HL-60/S4 treated with phorbol 12-myristate 13-acetate at 8.2 ng/mL for 4 days and 3 days (cell line): ENCODE data around the gene PRR14L.
"Not testable (repeated sequence)": the region's sequence is repeated elsewhere in the genome, so short reads cannot be mapped to it uniquely, and the experiment has no call there.

Source experiments
- in situ Hi-C: fragments of 300-500 bp; cut with MboI; formaldehyde crosslinking; loops from 2 replicates; pipeline ENCODE4 v1.15.0; 2022; ENCODE audit warnings: low sequenced_read_pairs

Gene PRR14L

GRCh38 chr22:31683181-31684105 is 66.5 kb downstream of the PRR14L start:
- in situ Hi-C loops: no loop called here

GRCh38 chr22:31682751-31683150 is 67.2 kb downstream of the PRR14L start:
- in situ Hi-C loops: no loop called here

- in situ Hi-C loops: no loop called here
These were observed 68.3 kb downstream of the PRR14L start for GRCh38 chr22:31681349-31682345.

GRCh38 chr22:31680861-31681341 is 69.0 kb downstream of the PRR14L start:
- in situ Hi-C loops: no loop called here

GRCh38 chr22:31678748-31679147 is 71.2 kb downstream of the PRR14L start:
- in situ Hi-C loops: no loop called here

- in situ Hi-C loops: no loop called here
These were observed 73.2 kb downstream of the PRR14L start for GRCh38 chr22:31676700-31677099.

- in situ Hi-C loops: not testable (repeated sequence)
These were observed 75.7 kb downstream of the PRR14L start for GRCh38 chr22:31674219-31674618.

GRCh38 chr22:31668849-31669248 is 81.1 kb downstream of the PRR14L start:
- in situ Hi-C loops: not testable (repeated sequence)

GRCh38 chr22:31662668-31663037 is 87.3 kb downstream of the PRR14L start:
- in situ Hi-C loops: no loop called here

- in situ Hi-C loops: no loop called here
These were observed 87.9 kb downstream of the PRR14L start, which contains the start of gene PISD for GRCh38 chr22:31661851-31662667. PISD (minus strand) TSS chr22:31662215; CDS start chr22:31662208, 7 bp downstream.

- in situ Hi-C loops: not testable (repeated sequence)
These were observed 89.0 kb downstream of the PRR14L start for GRCh38 chr22:31660860-31661341.

GRCh38 chr22:31659246-31659645 is 90.7 kb downstream of the PRR14L start:
- in situ Hi-C loops: no loop called here

- in situ Hi-C loops: no loop called here
These were observed 95.5 kb downstream of the PRR14L start for GRCh38 chr22:31654408-31654807.

GRCh38 chr22:31653944-31654343 is 96.0 kb downstream of the PRR14L start:
- in situ Hi-C loops: no loop called here

- in situ Hi-C loops: no loop called here
These were observed 96.8 kb downstream of the PRR14L start for GRCh38 chr22:31652911-31653684.

- in situ Hi-C loops: no loop called here
These were observed 97.8 kb downstream of the PRR14L start for GRCh38 chr22:31652088-31652487.

- in situ Hi-C loops: no loop called here
These were observed 98.3 kb downstream of the PRR14L start for GRCh38 chr22:31651664-31652063.

GRCh38 chr22:31650391-31650790 is 99.5 kb downstream of the PRR14L start:
- in situ Hi-C loops: no loop called here

- in situ Hi-C loops: no loop called here
These were observed 102.2 kb downstream of the PRR14L start for GRCh38 chr22:31647523-31648320.
